Tibial nerve (tissue), 4 donors: ENCODE measurements around the gene NFIA. TPM values are rescaled to one million over a fixed set of nuclear protein-coding genes. Genes with fewer than 3 reads are reported as not detected.

Source experiments
- DNase-seq, 2 donors: peaks; one replicate each; pipeline ENCODE4 v3.0.0-alpha.2; 2019; ENCODE audit warnings: low spot score in 2 of 2
- H3K27ac ChIP-seq, 4 donors: fragments of 200-600 bp; sonication (generic) in 3 of 4; one replicate each; pipeline ENCODE4 v1.5.1; 2017 to 2019; ENCODE audit warnings: mild to moderate bottlenecking in 1 of 4
- H3K27me3 ChIP-seq, 2 donors: fragments of 200-600 bp; sonication (generic) in 1 of 2; one replicate each; pipeline versions ENCODE4 v1.5.1 to v1.6.0; 2017 to 2019
- H3K36me3 ChIP-seq, 3 donors: fragments of 200-600 bp; sonication (generic); one replicate each; pipeline ENCODE4 v1.5.1; 2018 to 2019
- H3K4me1 ChIP-seq, 4 donors: fragments of 200-600 bp; sonication (generic) in 3 of 4; one replicate each; pipeline ENCODE4 v1.5.1; 2017 to 2019
- H3K4me3 ChIP-seq, 4 donors: fragments of 200-600 bp; sonication (generic) in 3 of 4; one replicate each; pipeline ENCODE4 v1.5.1; 2017 to 2019; ENCODE audit warnings: mild to moderate bottlenecking in 1 of 4, moderate library complexity in 1 of 4
- H3K9me3 ChIP-seq, 4 donors: fragments of 200-600 bp; sonication (generic) in 3 of 4; one replicate each; pipeline ENCODE4 v1.5.1; 2017 to 2019
- EP300 ChIP-seq, 2 donors: sonication (generic); formaldehyde crosslinking; IDR thresholded peaks; one replicate each; pipeline ENCODE4 v1.6.1; 2017; ENCODE audit warnings: antibody characterized with exemption in 2 of 2, mild to moderate bottlenecking in 1 of 2
- POLR2A ChIP-seq, 2 donors: fragments of 450-650 bp; IDR thresholded peaks; one replicate each; pipeline ENCODE4 v1.6.1; 2017; ENCODE audit warnings: antibody characterized with exemption in 2 of 2, mild to moderate bottlenecking in 2 of 2, moderate library complexity in 2 of 2
- WGBS, 2 donors: methylation state at CpG; one replicate each; pipeline ENCODE4 v1.1.5; 2018; 5-methylcytosine and 5-hydroxymethylcytosine counted together
- total RNA-seq, 4 donors: library from RNA; depleted of rRNA; stranded (reverse); fragments of >200 nt; gene quantifications; one replicate each; pipeline ENCODE4 v1.1.0, GENCODE V29; 2016
- TF ChIP-seq, protein P1 (sequence below), 5 experiments: fragments of 200-600 bp in 3 of 5; fragments of 450-650 bp in 2 of 5; sonication (generic) in 3 of 5; IDR thresholded peaks; one replicate each; pipeline ENCODE4 v1.5.1; 2016 to 2019; ENCODE audit warnings: antibody characterized with exemption in 5 of 5, mild to moderate bottlenecking in 3 of 5, moderate library complexity in 2 of 5

Gene NFIA
- total RNA-seq, 4 donors from 2014 or later = 71.2 to 81.4 (median 75.7) TPM

DNA sequence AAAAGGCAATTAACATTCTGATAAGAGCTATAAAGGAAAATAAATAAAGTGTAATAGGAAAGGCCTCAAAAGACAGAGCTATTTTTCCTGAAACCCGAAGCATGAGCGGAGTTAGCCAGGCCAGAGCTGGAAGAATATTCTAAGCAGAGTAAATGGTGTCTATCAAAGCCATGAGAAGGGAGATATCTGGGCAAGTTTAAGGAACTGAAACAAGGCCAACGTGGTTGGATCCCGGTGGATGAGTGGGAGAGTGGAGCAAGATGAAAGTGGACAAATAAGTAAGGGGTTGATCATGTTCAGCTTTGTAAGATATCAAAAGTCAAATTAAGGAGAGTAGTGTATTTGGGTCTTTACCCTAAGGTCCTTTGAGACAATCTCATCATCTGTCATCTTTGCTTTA is 408.6 kb downstream of the NFIA start:
- Histone ChIP-seq H3K4me3 (no peak overlapping the region), H3K27me3 (no peaks in the 10 kb centered on the region), H3K27ac (peak overlapping the region in 1 of 4 donors; percentile 4), H3K36me3 (no peaks in the 10 kb centered on the region), H3K4me1 (no peaks in the 10 kb centered on the region), H3K9me3 (no peaks in the 10 kb centered on the region)
- WGBS, 2 donors = 74 to 79% methylated on average over 4 of the region's 4 CpGs
- no peak for DNase-seq
- TF ChIP-seq EP300 (IDR thresholded peaks at IDR 0.05) = no peak
- TF ChIP-seq POLR2A (IDR thresholded peaks at IDR 0.05) = no peak
- TF ChIP-seq, protein P1, sequence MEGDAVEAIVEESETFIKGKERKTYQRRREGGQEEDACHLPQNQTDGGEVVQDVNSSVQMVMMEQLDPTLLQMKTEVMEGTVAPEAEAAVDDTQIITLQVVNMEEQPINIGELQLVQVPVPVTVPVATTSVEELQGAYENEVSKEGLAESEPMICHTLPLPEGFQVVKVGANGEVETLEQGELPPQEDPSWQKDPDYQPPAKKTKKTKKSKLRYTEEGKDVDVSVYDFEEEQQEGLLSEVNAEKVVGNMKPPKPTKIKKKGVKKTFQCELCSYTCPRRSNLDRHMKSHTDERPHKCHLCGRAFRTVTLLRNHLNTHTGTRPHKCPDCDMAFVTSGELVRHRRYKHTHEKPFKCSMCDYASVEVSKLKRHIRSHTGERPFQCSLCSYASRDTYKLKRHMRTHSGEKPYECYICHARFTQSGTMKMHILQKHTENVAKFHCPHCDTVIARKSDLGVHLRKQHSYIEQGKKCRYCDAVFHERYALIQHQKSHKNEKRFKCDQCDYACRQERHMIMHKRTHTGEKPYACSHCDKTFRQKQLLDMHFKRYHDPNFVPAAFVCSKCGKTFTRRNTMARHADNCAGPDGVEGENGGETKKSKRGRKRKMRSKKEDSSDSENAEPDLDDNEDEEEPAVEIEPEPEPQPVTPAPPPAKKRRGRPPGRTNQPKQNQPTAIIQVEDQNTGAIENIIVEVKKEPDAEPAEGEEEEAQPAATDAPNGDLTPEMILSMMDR (IDR thresholded peaks at IDR 0.05) = no peak

DNA sequence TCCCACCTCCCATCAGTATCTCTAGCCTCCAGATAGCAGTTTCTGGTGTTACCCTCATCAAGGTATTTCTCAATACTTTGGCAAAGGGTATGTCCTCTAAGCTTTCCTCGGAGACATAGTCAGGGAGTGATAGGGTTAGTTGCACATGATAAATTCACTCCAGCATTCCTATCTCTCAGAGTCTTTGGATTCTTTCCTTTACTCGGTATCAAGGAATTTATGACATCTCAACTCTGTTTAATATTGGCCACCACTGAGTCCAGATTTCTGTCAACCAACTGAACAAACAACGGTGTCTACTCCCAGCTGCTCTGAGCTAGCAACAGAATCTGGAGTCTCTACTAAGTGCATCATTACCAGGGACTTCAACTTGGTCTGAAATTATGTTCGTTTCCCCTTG is 409.1 kb downstream of the NFIA start:
- Histone ChIP-seq H3K9me3 (no peaks in the 10 kb centered on the region), H3K4me1 (no peaks in the 10 kb centered on the region), H3K36me3 (no peaks in the 10 kb centered on the region), H3K4me3 (no peak overlapping the region), H3K27me3 (no peaks in the 10 kb centered on the region), H3K27ac (peak overlapping the region in 1 of 4 donors; percentile 4)
- 58 to 67% methylated on average over 4 of the region's 4 CpGs for WGBS, 2 donors
- TF ChIP-seq, protein P1 (IDR thresholded peaks at IDR 0.05) = no peak
- TF ChIP-seq POLR2A (IDR thresholded peaks at IDR 0.05) (no peak), EP300 (IDR thresholded peaks at IDR 0.05) (no peak)
- no peak for DNase-seq

- no peaks in the 10 kb centered on the region for H3K36me3 ChIP-seq
- no peaks in the 10 kb centered on the region for H3K4me1 ChIP-seq
- H3K27me3 ChIP-seq = no peaks in the 10 kb centered on the region
- WGBS, 2 donors = 76 to 79% methylated on average over 3 of the region's 3 CpGs
- TF ChIP-seq, protein P1 (IDR thresholded peaks at IDR 0.05) = no peak
- no peak for TF ChIP-seq POLR2A (IDR thresholded peaks at IDR 0.05)
- TF ChIP-seq EP300 (IDR thresholded peaks at IDR 0.05) = no peak
- no peak for DNase-seq
- H3K27ac ChIP-seq = no peak overlapping the region
- no peaks in the 10 kb centered on the region for H3K9me3 ChIP-seq
- no peak overlapping the region for H3K4me3 ChIP-seq
These were observed 411.6 kb downstream of the NFIA start for GRCh38 chr1:61494000-61494399.

DNA sequence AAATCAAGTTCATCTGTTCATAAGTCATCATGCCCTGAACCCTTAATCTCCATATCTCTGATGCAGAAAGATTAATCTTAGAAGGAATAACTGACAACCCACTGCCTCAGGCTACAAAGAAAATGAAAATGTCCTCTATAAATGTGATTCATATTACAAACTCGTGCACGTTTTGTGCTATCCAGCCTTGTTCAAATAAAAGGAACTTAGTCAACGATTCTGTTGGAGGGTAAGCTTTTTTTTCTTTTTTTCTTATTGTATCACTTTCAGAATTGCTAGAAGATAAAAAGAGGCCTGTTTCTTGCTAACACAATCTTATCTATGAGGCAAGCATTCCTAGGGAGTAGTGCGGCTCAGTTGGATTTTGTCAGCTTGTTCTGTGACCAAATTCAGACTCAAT is 414.1 kb downstream of the NFIA start:
- Histone ChIP-seq H3K36me3 (no peaks in the 10 kb centered on the region), H3K27me3 (no peaks in the 10 kb centered on the region), H3K9me3 (no peaks in the 10 kb centered on the region), H3K4me3 (no peak overlapping the region), H3K4me1 (no peaks in the 10 kb centered on the region), H3K27ac (no peak overlapping the region)
- DNase-seq = no peak
- TF ChIP-seq POLR2A (IDR thresholded peaks at IDR 0.05) = no peak
- TF ChIP-seq, protein P1 (IDR thresholded peaks at IDR 0.05) = no peak
- no peak for TF ChIP-seq EP300 (IDR thresholded peaks at IDR 0.05)
- WGBS, 2 donors = 51 to 58% methylated on average over 4 of the region's 4 CpGs

GRCh38 chr1:61497013-61497412 is 414.7 kb downstream of the NFIA start:
- H3K4me3 ChIP-seq = no peak overlapping the region
- H3K36me3 ChIP-seq = no peaks in the 10 kb centered on the region
- no peaks in the 10 kb centered on the region for H3K27me3 ChIP-seq
- WGBS, 2 donors = 87 to 94% methylated on average over 3 of the region's 3 CpGs
- DNase-seq = no peak
- no peak overlapping the region for H3K27ac ChIP-seq
- H3K4me1 ChIP-seq = no peaks in the 10 kb centered on the region
- TF ChIP-seq, protein P1 (IDR thresholded peaks at IDR 0.05) = no peak
- TF ChIP-seq POLR2A (IDR thresholded peaks at IDR 0.05) (no peak), EP300 (IDR thresholded peaks at IDR 0.05) (no peak)
- H3K9me3 ChIP-seq = no peaks in the 10 kb centered on the region
